Testis (tissue), 2 donors: ENCODE results near the gene RNF135.
"Not testable (repeated sequence)": the region's sequence is repeated elsewhere in the genome, so short reads cannot be mapped to it uniquely, and the experiment has no call there.

Source experiments
- CTCF ChIP-seq, 3 experiments: fragments of 450-650 bp in 2 of 3; fragments of 200-600 bp in 1 of 3; sonication (generic) in 1 of 3; IDR thresholded peaks; one replicate each; pipeline ENCODE4 v1.5.1; 2016 to 2019; ENCODE audit warnings: antibody characterized with exemption in 3 of 3, mild to moderate bottlenecking in 2 of 3, moderate library complexity in 1 of 3
- POLR2A ChIP-seq: fragments of 450-650 bp; IDR thresholded peaks from one replicate; pipeline ENCODE4 v1.6.1; 2017; ENCODE audit warnings: antibody characterized with exemption, mild to moderate bottlenecking, moderate library complexity

GRCh38 chr17:31009042-31009702, 38.3 kb downstream of the RNF135 start:
- TF ChIP-seq CTCF (IDR thresholded peaks at IDR 0.05); POLR2A: not testable (repeated sequence)
